Skin of body (tissue), 2 donors: Measurements from ENCODE around the gene NIP7. TPM values are rescaled to one million over a fixed set of nuclear protein-coding genes. Genes with fewer than 3 reads are reported as not detected.

Experiments
- DNase-seq: peaks from one replicate; lab custom pipeline; 2025; lab: John Stamatoyannopoulos, UW
- total RNA-seq: library from RNA; depleted of rRNA; stranded (reverse); fragments of >200 nt; gene quantifications from one replicate; pipeline ENCODE4 v1.2.3, GENCODE V29; 2014

The NIP7 gene
- total RNA-seq, 1 donor from 2014 or later, result 16.7 TPM

GRCh38 chr16:69318911-69319289 is 20.7 kb upstream of the NIP7 start:
- DNase-seq, result no peak

DNA sequence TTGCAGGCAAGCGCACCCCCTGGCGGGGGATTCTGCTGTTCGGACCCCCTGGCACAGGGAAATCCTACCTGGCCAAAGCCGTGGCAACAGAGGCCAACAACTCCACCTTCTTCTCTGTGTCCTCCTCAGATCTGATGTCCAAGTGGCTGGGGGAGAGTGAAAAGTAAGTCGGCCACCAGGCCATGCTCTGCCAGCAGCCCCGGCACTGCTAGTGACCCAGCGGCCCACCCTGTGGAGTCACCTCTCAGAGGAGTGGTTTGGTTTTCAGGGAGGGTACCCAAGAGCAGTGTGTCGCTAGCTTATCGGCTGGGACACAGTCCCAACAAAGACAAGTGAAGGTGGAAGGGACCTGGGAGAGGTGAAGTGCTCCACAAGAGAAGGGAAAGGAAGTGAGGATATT is 20.2 kb upstream of the NIP7 start:
- DNase-seq, result no peak

GRCh38 chr16:69319826-69320739 is 19.5 kb upstream of the NIP7 start:
- DNase-seq, result no peak

DNA sequence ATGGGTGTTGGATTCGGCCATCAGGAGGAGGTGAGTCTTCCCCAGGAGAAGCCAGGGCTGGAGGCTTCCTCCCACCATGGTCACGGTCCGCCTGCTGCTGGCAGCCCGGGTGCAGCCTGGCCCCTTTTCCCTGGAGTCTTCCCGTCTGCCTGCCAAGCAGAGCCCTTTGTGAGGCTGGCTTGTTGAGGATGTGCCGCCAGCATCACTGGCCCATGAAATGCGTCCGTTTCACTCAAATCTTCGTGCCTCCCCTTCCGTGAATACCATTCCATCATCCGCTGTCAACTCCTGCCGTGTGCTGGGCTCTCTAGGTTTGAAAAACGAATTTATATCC is 18.9 kb upstream of the NIP7 start:
- DNase-seq, result no peak

- no peak for DNase-seq
Observed at GRCh38 chr16:69321080-69321479, 18.5 kb upstream of the NIP7 start.

DNA sequence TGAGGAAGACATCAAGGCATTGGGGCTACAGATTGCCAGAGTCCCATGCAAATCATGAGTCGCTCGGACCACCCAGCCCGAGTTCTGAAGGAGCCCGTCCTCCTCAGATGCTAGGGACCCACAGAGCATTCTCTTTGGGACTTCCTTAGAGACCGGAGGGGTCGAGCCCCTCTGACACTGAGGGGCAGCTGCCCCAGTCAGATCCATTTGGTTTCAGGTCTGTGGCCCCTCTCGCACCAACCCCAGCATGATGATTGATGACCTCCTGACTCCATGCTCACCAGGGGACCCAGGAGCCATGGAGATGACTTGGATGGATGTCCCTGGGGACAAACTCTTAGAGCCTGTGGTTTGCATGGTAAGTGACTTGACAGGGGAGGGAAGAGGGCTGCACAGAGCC is 17.2 kb upstream of the NIP7 start:
- DNase-seq, result no peak

DNA sequence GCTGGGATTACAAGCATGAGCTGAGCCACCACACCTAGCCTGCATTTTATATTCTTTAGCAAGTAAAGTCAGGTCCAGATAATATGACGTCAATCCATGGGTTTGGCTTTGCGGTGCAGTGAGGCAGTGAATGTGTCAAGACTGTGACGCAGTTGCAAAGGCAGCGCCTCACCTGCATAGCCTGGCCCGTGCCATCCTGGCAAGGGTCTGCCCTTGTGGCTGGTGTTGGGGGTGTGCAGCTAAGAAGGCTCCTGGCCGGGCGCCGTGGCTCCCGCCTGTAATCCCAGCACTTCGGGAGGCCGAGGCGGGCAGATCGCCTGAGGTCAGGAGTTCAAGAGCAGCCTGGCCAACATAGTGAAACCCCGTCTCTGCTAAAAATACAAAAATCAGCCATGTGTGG is 16.2 kb upstream of the NIP7 start:
- DNase-seq, result no peak

DNA sequence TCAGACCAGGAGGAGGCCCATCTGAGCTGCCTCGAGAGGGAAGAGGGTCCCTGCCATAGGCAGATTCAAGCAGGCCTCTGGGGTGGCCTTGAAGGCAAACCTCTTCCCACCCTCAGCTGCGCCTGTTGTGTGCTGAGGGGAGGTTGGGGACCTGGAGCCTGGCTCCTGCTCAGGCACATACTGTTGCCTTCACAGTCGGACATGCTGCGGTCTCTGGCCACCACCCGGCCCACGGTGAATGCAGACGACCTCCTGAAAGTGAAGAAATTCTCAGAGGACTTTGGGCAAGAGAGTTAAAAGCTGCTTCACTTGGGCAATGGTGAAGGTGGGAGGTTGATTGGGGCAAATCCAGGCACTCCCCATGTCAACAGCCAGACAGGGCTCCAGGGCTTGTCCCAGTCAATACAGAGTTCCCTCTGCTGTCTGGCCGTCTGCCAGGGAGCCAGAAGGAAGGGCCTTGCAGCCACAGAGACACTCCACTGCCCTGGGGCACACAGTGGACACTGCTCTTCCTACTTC is 15.5 kb upstream of the NIP7 start:
- no peak for DNase-seq

DNA sequence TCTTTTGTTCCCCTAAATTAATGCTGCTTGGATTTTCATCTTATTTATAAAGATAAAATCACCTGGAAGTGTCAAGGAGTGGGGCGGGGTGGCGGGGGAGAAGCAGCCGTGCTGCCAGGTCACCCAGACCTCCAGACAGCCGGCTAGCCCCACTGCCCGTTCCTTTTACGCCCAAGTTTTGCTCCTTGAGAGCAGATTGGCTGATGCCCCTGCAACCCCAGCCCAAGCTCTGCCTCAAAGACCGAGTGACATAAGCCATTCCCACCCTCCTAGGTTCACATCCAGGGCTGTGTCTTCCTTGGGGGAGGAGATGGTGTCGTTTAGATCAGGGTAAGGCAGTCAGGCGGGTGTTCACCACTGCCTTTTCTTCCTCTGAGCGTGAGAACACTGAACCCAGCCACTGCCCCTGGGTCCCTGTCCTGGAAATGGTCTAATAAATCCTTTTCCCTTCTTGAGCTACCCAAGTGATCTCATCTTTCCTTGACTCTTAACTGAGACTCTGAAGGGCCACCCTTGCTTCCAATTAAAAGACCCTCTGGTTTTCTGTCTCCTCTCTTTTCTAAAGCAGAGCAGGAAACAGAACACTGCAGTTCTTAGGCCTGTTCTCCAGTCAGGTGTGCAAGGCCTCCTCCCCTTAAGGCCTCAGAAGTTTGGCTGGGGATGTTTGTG is 14.9 kb upstream of the NIP7 start:
- no peak for DNase-seq

DNA sequence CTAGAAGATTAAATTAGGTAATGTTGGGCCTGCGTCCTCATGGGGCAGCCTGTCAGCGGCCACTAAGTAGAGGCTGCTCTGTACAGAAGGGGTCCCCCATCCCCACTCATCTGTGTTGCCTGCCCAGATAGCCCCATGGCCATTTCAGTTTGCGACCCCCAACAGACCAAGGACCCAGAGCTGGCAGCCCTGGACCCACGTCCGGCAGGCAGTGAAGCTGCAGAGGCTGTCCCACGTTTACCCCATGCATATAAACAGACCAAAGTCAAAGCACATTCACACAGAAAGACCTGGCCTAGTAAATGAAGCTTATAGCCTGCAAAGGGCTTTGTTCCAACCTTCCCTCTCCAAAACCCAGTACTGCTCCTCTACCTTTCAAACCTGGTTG is 13.8 kb upstream of the NIP7 start:
- no peak for DNase-seq

- DNase-seq, result no peak
Observed at GRCh38 chr16:69326172-69326873, 13.2 kb upstream of the NIP7 start.

GRCh38 chr16:69327585-69328310 is 11.8 kb upstream of the NIP7 start:
- DNase-seq, result no peak

GRCh38 chr16:69328854-69329316 is 10.7 kb upstream of the NIP7 start:
- DNase-seq, result no peak

GRCh38 chr16:69329369-69330285 is 9.9 kb upstream of the NIP7 start:
- no peak for DNase-seq

DNA sequence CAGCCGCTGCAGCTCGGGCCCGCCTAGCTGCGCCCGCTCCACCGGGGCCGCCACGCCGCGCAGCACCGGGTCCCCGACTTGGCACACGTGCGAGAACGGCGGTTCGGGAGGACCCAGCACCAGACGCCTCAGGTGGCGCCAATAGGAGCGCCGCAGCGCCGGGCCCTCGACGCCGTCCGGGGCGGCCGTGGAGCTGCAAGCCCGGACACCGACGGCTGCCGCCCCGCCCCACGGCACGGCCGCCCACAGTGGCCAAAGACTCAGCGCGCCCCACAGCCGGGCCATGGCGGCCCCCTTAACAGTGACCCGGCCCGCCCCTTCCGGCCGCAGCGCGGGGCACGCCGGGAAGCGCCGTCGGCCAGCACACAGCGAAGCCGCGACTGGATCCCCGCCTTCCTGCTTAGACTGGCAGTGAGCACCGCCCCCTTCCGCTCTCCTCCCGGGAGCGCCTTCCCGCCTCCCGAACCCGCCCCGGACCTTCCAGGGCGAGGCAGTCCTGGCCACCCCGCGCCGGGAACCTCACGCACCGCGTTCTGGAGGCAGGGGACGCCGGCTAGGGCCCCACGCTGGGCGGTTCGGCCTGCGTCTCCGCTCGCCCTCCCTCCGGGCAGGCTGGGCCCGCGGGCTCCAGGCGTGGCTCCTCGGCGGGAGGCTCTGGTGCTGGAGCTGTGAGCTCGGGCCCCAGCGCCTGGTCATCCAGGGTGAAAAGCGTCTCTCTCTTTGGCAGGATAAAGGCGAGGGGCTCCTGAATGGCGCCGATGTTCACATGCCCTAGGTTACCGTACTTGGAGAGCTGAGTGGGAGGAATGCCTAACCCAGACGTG is 9.1 kb upstream of the NIP7 start, which contains the start of gene PDF:
PDF (minus strand) TSS at position 303 of the 824 bp plus-strand sequence; CDS start at position 285, 18 bp downstream.
- DNase-seq, result peak; percentile 88

DNA sequence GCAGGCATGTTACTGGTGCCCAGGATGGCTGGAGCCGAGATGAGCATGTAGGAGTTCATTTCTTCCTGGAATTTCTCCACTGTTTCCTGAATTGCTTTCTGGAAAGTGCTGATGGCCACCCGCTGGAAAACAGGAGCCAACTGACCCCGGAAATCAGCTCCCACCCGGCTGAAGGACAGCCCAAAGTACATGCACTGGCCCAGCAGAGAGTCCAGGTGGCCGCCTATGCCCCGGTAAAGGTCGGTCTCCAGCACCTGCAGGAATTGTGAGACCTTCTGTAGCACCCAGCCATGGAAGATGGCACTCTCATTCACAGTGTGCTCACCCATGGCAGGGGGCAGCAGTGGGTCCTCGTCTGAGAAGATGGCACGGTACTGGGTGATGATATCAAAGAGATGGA is 4.9 kb upstream of the NIP7 start:
- DNase-seq, result no peak

DNA sequence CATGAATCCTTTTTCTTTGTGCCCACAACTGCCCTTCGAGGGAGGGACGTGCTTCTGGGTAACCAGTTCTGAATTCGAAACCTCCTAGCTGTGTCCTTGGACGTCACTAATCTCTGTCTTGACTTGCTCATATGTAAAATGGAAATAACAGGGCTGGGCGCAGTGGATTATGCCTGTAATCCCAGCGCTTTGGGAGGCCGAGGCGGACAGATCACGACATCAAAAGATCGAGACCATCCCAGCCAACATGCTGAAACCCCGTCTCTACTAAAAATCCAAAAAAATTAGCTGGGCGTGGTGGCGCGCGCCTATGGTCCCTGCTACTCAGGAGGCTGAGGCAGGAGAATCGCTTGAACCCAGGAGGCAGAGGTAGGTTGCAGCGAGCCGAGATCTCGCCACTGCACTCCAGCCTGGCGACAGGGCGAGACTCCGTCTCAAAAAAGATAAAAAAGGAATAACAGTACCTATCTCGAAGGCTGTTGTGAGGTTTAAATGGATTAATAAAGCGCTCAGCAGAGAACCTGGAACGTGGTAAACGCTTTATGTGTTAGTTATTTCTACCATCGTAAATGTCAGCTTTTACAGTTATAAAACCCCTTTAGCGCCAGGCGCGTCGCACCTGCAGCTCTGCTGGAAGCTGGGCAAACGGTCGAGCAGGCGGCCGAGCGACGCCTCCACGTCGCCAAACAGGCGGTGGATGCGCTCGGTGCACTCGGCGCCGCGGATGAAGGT is 849 bp upstream of the NIP7 start:
- DNase-seq, result no peak

- DNase-seq, result no peak
Observed at GRCh38 chr16:69340095-69340644, 598 bp downstream of the NIP7 start.
